Dedifferentiated amniotic fluid mesenchymal stem cell (primary cell): ENCODE measurements around the gene GLRA1.

ENCODE experiments used
- DNase-seq: peaks from one replicate; pipeline ENCODE4 v3.0.0-alpha.2; 2016; ENCODE audit errors: extremely low spot score

The GLRA1 gene

DNA sequence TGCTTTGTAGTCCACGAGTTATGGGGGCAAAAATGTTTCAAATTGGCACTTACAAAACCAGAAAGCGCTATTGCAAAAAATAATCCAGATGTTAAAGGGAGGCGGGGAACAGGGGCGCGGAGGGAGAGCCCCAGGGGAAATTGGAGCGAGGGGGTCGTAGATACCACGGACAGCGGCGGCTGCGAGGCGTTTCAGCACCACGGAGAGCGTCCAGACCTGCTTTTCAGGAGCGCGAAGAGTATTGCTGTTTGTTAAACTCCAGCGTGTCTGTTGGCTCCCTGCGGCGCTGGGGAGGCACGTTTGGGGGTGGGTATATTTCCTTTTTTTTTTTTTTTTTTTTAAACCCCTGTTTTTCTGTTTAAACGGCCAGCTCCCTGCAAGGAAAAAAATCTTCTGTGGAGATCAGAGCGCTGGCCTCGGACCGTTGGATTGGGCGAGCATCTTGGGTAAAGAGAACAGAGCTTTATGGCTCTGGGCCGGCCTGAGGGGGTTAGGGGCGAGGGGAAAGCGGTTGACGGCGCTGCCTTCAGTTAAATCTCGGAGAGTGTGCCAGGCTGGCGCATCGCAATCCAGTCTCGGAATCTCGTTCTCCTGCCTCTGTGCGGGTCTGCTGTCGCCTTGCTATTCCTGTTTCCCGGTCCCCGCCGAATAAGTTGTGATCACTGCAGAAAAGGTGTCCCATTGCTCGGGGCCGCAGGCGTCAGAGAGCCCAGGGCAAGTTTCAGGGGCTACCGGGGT, at the start of gene GLRA1:
TSS of gene GLRA1 (minus strand) at position 288 of the 738 bp plus-strand sequence. CDS start 302 bp downstream, outside the sequence.
- no peak for DNase-seq

- DNase-seq: no peak
Measured at GRCh38 chr5:151970885-151971284, 46.2 kb upstream of the GLRA1 start.

- DNase-seq: no peak
Measured at GRCh38 chr5:151967865-151968264, 43.2 kb upstream of the GLRA1 start.

GRCh38 chr5:151966046-151966445, 41.4 kb upstream of the GLRA1 start:
- no peak for DNase-seq

- no peak for DNase-seq
Measured at GRCh38 chr5:151964471-151964870, 39.8 kb upstream of the GLRA1 start.

- no peak for DNase-seq
Measured at GRCh38 chr5:151961557-151961956, 36.9 kb upstream of the GLRA1 start.

GRCh38 chr5:151958111-151958510, 33.5 kb upstream of the GLRA1 start:
- no peak for DNase-seq

GRCh38 chr5:151956725-151957124, 32.1 kb upstream of the GLRA1 start:
- DNase-seq: no peak

DNA sequence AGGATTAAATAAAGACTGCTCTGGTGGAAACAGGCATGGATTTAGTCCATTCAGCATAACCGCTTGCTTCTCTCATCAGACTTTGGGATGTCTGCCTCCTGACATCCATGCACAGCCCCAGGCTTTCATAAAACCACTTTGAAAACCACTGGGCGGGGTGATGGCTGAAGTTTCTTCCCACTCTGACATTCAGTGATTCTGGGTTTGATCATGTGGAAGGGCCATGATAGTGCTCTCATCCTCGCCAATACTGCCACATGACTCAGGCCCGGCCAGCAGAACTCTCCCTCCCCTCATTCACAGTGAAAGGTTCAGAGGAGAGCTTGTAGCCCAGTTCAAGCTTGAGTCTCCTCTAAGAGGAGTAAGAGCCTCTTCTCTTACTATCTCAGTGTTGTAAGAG, 29.6 kb upstream of the GLRA1 start:
- DNase-seq: no peak

GRCh38 chr5:151953833-151954232, 29.2 kb upstream of the GLRA1 start:
- DNase-seq: no peak

DNA sequence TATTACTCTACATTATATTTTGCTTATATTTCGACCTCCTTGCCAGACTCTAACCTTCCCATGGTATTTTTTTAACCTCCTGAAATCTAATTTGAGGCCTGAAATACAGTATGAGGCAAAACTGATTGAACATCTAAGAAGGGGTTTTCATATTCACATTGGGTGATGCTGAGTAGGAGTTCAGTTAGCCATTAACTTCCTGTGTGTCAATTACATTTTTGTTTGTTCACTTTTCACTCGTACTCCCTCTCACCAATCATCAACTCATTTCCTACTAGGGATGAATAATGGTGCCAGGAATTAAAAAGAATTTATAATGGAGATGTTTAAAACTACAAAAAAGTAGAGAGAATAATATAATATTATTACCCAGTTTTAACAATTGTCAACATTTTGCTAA, 27.6 kb upstream of the GLRA1 start:
- no peak for DNase-seq

DNA sequence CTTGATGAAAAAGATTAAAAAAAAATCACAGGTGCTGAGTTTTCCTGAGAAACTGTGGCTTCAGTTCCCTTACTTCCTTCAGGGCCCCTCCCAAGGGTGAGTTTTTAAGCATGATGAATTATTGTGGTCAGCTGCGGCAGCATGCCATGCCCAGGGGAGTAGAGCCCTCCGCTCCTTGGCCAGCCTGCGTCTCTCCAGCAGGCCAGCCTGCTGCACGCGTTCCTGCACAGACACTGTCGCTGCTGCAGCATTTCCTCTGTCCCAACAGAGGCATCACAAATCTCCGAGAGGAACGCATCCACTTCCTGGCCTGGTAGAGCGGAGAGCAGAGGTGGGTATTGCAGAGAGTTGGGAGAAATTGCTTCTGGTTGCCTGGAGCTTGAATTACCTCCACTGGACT, 26.1 kb upstream of the GLRA1 start:
- no peak for DNase-seq

- DNase-seq: no peak
Measured at GRCh38 chr5:151949701-151950308, 25.2 kb upstream of the GLRA1 start.

DNA sequence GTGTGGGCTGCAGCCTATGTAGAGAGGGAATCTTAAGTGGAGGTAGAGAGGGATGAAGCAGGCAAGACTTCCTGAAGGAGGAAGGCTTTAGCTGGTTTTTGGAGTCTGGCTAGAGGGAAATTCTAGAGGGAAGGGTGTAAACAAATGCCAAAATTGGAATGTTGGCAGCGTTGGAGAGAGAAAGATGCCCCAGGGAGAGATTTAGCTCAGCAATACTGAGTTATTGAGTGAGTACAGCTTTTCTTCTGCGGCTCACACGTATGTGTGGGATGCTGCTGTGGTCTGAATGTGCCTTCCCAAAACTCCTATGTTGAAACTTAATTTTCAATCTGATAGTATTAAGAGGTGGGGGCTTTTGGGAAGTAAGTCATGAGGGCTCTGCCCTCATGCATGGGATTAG, 24.5 kb upstream of the GLRA1 start:
- DNase-seq: no peak

DNA sequence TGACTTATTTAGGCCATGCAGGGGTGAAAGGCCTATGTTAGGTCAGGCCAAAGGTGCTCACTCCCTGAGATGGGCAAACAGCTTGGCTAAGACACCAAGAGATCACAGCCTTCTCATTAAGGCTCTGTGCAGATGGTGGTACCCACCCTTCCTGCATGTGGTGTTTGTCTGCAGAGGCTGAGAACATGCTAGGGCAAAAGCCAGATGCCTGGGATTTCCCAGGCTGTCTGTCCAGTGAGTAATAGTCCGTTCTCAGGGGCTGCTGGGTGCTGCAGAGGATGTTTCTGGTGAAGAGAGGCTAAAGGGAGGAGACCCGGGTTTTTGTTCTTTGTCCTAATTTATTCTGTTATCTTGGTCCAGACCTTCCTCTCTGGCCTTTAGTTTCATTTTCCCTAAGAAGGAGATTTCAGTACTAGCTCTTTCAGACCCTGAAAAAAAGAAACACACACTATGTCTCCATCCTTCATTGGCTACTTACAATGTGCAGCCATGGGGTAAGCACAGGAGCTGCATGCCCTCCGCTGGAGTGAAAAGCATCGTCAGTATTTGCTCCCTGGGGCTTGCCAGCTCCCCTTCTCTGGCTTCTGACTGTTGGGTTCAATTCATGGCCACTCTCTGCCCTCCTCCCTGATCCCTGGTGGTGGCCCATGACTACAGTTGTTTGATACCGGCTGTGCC, 23.4 kb upstream of the GLRA1 start:
- no peak for DNase-seq

GRCh38 chr5:151937851-151938250, 13.2 kb upstream of the GLRA1 start:
- DNase-seq: no peak

- no peak for DNase-seq
Measured at GRCh38 chr5:151935135-151935695, 10.6 kb upstream of the GLRA1 start.

DNA sequence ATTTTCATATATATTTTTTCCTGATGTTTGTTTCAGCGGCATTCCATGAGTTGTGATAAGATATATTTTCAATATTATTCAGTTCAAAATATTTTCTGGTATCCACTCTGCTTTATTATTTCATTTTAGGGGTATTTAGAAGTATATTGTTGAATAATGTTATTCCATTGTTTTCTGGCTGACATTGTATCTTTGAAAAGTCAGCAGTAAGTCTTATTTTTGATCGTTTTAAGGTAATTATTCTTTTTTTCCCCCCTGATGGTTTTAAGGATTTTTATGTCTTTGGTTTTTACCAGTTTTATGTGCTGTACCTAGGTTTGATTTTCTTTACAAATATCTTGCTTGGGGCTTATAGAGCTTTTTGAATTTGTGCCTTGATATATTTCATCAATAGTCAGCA, 6.6 kb upstream of the GLRA1 start:
- DNase-seq: no peak

DNA sequence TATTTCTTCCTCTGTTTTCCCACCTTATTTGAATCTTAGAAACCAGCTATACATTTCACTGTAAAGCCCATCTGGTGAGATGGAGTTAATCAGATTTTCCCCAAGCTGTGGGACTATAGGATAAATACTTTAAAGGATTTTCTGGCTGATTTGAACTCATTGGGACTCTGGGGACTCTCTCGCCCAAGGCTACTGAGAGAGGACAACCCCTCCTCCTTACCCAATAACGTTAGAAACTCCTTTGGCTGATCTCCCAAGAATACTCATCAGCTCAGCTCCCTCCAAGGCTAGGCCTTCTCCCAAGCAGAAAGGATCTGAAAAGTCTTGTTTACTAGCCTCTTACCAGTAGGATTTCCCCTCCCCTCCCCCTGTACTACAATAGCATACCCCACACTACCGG, 1.5 kb upstream of the GLRA1 start:
- no peak for DNase-seq

- no peak for DNase-seq
Measured at GRCh38 chr5:151925340-151925739, 689 bp upstream of the GLRA1 start.

DNA sequence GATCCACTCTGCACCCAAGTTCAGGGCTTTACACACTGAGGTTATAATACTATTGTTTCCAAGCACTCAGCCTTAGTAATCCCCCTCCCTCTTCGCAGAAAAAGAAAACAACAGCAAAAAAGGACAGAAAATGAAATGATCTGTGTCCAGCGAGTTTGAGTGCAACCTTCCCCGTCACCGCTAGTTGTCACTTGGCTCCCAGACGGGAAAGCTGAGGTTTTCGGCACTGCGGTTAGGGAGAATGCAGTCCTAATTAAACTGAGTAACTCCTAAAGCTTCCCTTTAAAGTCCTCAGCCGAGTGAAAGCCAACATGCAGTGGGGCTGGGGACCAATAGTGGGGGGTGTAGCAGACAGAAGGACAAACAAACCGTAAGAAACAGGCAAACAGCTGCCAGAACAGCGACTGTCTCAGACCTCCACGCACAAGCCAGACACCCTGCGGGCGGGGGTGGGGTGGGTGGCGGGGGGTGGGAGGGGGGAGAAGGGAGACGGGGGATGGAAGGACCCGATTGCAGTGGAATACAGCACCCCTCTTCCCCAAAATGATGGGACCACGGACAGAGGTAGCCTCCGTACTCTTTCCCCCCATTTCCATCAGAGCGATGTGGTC, 680 bp downstream of the GLRA1 start:
- no peak for DNase-seq

DNA sequence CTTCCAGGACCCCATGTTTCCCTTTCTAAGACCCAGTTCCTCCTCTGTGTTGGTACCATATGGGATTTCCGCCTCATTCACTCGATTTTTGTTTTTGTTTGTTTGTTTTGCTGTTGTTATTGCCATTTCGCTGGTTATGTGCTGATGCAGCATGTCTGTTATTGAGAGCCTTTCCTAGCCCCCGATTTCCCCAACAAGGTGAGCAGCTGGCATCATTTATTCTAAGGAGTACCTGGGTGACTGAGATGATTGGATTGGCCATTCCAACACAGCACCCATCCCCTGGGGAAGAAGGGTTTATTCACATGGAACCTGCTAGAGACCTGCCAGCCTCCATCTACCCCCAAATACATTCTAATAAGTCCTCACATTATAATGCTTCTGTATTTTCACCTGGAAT, 2.7 kb downstream of the GLRA1 start:
- no peak for DNase-seq
